ENCODE measurements around the gene FXYD3.

The FXYD3 gene

GRCh38 chr19:35115177-35115951 is at the start of gene FXYD3:
Gene FXYD3 (plus strand): TSS chr19:35115823. CDS start chr19:35119377, 3,554 bp downstream.
- Histone ChIP-seq H3K4me3 (IDR thresholded peaks at IDR 0.05; ENCODE audit: insufficient read depth, low read depth, low read length) (no peak within 1 kb of the TSS), H3K4me1 (ENCODE audit: low read depth, poor library complexity, severe bottlenecking) (no peaks in the 10 kb centered on the region), H3K79me2 (ENCODE audit: insufficient read depth, low read depth) (no peaks in the 10 kb centered on the region), H3K27ac (no peak within 1 kb of the TSS), H3K27me3 (ENCODE audit: insufficient read depth, low read depth) (peaks cover 33% of the 10 kb centered on the region), H4K20me1 (ENCODE audit: insufficient read depth) (no peaks in the 10 kb centered on the region), H3K9ac (no peak within 1 kb of the TSS), H3K36me3 (ENCODE audit: insufficient read depth) (no peaks in the 10 kb centered on the region), H2AFZ (ENCODE audit: low read depth) (no peak within 1 kb of the TSS), H3K4me2 (no peak within 1 kb of the TSS)
- no peak for TF ChIP-seq CTCF (conservative IDR thresholded peaks at IDR 0.05; ENCODE audit: low read depth, low read length)

GRCh38 chr19:35066121-35066520 is 49.5 kb upstream of the FXYD3 start:
- no peaks in the 10 kb centered on the region for H3K36me3 ChIP-seq (ENCODE audit: insufficient read depth)
- H3K9ac ChIP-seq, result no peak overlapping the region
- H3K79me2 ChIP-seq (ENCODE audit: insufficient read depth, low read depth), result no peaks in the 10 kb centered on the region
- H3K4me3 ChIP-seq (IDR thresholded peaks at IDR 0.05; ENCODE audit: insufficient read depth, low read depth, low read length), result no peak overlapping the region
- no peaks in the 10 kb centered on the region for H3K4me1 ChIP-seq (ENCODE audit: low read depth, poor library complexity, severe bottlenecking)
- no peak for TF ChIP-seq CTCF (conservative IDR thresholded peaks at IDR 0.05; ENCODE audit: low read depth, low read length)
- H3K27me3 ChIP-seq (ENCODE audit: insufficient read depth, low read depth), result peaks cover 36% of the 10 kb centered on the region
- no peak overlapping the region for H3K27ac ChIP-seq
- H3K4me2 ChIP-seq, result no peak overlapping the region
- H2AFZ ChIP-seq (ENCODE audit: low read depth), result no peak overlapping the region
- no peaks in the 10 kb centered on the region for H4K20me1 ChIP-seq (ENCODE audit: insufficient read depth)

GRCh38 chr19:35066691-35067563 is 48.7 kb upstream of the FXYD3 start:
- Histone ChIP-seq H3K79me2 (ENCODE audit: insufficient read depth, low read depth) (no peaks in the 10 kb centered on the region), H3K4me2 (no peak overlapping the region), H3K9ac (no peak overlapping the region)

More at GRCh38 chr19:35066691-35067563, 48.7 kb upstream of the FXYD3 start:
- Histone ChIP-seq H3K4me3 (IDR thresholded peaks at IDR 0.05; ENCODE audit: insufficient read depth, low read depth, low read length) (no peak overlapping the region), H3K27ac (no peak overlapping the region), H3K4me1 (ENCODE audit: low read depth, poor library complexity, severe bottlenecking) (no peaks in the 10 kb centered on the region), H2AFZ (ENCODE audit: low read depth) (no peak overlapping the region), H3K36me3 (ENCODE audit: insufficient read depth) (no peaks in the 10 kb centered on the region), H3K27me3 (ENCODE audit: insufficient read depth, low read depth) (peaks cover 38% of the 10 kb centered on the region), H4K20me1 (ENCODE audit: insufficient read depth) (no peaks in the 10 kb centered on the region)
- TF ChIP-seq CTCF (conservative IDR thresholded peaks at IDR 0.05; ENCODE audit: low read depth, low read length), result peak; percentile 87
